GM19328 (cell line): ENCODE results near the gene CDH4.

Source experiments
- ATAC-seq: cut with Tn5 transposase; IDR thresholded peaks from one replicate; pipeline ENCODE4 v1.9.1; 2021; ENCODE audit warnings: mild to moderate bottlenecking, moderate library complexity; ENCODE audit not compliant: unreplicated experiment

The CDH4 gene

DNA sequence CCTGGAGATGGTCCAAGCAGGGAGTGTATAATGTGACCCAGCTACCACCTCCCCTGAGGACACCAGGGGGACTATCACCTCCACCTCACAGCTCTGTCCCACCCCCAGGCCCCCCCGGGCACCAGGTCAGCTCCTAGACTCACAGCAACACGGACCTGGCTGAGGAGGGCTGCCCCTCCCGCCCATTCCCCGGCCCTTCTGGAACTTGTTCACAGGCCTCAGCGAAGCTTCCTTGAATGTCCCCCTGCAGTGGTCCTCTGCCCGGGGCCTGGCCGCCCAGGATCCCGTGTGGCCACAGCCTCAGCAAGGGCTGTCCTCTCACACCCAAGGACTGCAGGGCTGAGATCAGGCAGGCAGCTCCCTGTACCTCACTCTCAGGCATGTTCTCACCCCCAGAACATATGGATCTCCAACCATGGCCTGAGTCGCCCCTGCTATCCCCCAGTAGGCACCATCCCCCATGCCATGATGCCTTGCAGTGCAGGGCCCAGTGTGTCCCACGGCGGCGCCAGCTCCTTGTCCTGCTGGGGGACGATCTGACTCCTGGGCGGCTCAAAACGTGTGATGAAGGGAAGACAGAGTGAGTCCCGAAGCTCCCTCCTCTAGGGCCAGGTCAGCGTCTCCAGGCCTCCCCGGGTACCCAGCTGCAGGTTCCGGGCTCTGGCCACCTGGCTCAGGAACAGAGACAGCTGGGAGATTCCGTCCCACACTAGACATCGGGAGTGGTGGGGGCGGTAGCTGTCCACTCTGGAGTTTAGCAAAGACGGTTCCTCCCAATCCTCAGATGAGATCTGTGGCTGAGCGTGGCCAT, 655.2 kb downstream of the CDH4 start:
- no peak for ATAC-seq

DNA sequence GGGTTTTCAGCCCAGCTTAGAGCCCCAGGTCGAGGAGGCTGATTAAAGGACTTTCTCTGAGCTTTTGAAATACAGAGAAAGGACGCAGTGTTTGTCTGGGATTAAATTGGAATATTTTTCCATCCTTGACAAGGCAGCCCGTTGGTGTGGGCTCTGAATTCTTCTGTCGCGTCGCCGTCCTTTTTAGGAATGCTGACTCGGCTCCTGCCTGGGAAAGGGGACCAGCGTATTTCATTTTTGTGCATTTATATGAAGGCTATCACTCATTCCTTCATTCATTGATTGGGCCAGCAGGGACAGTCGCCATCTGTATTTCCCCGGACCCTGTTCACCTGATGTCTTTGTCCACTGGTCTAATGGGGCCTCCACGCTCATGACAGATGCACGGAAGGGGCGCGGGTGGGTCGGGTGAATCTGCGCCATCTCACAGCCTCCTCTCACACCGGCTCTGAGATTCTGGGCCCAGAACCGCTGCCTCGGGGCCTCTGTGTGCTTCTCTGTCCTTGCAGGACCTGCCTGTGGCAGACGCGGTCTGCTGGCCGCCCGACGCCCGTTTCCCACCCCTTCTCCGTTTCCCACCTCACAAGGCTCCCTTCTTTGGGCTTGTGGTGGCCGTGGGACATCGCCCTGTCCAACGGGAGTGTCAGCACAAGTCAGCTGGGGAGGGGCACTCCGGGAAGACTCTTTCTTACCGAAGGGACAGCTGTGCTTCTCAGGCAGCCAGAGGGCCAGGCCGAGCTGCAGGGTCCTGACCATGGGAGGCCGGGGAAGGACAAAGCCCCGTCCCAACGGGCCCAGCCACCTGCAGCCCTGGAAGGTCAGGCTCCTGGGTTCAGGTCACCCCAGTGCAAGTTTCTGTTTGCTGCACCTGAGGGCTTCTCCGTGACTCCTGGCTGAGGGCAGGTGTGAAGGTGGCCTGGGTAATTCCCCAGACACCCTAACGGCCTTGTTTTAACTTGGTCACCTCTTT, 656.3 kb downstream of the CDH4 start:
- ATAC-seq = no peak

DNA sequence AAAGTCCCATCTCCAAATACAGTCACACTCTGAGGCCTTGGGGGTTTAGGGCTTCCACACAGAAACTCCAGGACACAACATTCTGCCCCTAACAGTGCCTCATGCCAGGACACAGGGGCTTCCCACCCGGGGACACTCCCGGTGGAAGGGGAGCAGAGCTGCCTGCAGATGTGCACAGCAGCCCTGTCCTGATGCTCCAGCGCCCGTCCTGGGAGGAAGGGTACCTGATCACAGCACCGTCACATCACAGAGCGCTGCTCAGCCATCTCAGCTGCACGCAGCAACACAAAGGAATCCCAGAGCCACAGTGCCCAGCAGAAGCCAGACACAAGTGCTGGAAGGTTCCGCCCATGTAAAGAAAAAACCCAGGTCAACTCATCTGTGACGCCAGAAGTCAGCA, 657.0 kb downstream of the CDH4 start:
- ATAC-seq = no peak

DNA sequence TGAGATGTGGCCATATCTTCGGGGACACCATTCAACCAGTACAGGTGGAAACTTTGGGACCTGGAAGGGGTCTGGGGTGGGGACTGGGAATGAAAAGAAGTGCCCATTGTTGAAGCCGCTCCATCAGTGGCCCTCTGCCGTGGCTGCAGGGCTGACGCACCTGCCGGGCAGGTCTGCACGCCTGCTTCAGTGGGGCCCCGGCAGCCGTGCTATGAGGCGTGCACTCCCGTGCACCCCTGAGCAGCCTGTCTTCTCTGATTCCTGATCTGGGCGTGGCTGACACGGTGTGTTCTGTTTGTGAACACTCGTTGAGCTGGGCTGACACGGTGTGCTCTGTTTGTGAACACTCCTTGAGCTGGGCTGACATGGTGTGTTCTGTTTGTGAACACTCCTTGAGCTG, 657.8 kb downstream of the CDH4 start:
- ATAC-seq = no peak

DNA sequence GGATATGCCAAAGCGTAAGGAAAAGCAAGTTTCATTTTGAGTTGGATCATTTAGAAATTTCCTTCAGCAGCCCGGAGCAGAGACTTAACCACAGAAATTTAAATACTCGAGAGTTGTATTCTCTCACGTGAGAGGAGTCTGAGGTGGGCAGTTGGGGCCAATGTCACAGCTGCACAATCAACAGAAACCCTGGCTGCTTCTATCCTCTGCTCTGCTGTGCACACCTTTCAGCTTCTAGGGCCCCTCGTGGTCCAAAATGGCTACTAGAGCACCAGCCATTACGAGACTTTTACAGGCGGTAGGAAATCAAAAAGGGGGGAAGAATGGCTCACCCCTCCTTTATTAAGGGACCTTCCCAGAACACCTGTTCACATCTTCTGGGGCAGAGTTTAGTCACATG, 659.8 kb downstream of the CDH4 start:
- no peak for ATAC-seq

DNA sequence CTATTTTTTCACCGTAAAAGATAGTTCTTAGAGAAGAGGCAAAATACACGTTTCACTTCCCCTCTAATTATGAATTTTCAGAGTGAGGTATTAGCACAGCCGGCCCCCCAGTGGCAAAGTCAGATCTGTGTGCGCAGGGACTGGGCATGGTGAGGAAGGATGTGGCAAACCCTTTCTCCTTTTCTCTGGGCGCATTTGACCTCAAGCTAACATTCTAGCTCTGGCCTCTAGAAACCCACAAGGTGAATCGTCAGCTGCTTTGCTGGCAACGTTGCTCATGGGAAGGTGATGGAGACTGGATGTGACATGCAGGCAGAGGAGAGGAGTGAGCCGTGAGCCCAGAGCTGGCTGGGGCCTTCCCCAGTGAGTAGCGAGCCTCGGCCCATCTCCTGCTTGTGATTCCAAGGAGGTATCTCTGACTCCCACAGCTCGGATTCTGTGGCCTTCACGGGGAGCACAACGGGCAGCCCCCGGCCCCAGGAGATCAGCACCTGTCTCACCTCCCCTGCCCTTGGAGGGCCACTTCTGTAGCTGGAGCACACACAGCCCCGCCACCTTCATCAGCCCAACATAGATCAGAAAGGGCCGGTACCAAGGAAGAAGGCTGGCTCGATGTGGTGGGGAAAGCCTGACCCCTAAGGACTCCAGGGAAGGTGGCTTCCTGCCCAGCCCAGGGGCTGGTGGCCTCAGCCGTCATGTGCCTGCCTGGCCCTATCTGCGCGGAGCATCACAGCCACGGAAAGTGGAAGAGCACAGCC, 660.8 kb downstream of the CDH4 start:
- no peak for ATAC-seq

DNA sequence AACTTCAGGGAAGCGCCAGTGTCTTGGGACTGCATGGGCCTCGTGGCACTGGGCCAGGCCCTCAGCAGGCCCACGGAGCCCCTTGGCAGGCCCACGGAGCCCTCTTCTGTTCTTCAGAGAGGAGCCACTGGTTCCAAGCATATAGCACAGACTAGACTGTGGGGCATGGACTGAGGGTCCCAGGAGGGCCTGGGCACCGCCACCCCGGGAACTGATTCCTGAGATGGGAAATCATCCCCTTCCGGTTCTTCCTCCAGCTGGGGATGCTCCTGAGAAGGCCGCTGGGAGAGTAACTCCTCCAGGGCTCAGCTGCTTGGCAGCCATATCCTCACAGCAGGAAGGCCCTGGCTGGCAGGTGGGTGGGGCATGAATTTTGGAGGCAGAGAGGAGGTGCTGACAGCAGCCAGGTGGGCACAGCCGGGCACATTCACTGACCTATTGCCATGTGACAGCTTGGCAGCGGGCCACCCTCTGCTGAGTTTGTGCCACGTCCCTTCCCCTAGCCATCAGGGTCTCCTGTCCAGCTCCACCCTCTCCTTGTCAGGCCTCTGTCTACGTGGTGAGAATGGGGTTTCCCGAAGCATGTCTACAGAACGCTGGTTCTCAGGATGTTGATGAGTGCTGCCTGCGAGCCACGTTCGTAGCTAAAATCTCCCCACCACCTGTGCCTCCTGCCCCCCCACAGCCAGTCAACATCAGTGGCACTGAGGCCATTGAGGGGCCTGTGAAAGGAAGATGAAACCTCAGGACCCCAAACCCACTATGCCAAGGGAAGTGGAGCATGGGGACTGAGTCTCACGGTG, 661.6 kb downstream of the CDH4 start:
- ATAC-seq = no peak

DNA sequence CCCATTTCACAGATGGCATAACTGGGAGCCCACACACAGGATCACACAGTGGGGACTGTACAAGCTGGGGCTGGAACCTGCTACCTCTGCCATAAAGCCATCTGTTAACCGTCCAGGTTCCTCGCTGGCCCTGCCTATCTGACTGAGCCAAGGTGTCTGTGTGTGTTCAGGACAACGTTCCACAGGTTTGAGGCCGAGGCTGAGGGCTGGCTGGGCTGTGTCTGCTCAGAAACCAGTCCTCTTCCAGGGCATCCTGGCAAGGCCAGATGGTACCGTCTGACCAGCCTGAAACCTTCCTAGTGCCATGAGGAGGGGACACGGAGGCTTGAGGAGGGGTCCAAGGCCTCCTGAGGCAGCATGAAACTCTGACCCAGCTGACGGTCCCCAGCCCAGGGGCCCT, 663.0 kb downstream of the CDH4 start:
- no peak for ATAC-seq

DNA sequence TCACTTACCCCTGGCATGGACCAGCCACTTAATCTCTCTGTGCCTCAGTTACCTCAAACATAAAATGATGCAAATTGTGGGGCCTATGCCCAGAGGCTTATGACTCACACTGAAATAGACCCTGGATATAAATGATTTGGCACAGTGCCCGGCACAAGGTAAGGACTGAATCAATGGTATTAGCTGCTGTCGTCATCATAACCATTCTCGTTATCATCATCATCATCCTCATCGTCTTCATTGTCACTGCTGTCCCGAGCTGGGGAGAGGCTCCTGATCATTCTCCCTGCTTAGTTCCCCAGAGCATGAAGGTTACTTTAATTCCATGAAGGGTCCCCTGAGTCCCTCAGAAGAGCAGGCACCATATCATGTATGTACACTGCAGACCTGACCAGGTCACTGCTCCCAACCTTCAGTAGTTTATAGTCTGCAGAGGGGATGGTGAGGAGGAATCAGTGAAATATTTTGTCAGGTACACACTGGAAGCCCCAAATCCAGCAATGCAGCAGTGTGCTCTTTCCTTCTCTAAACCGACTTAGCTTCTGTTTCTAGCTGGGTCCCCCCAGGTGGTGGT, 664.3 kb downstream of the CDH4 start:
- no peak for ATAC-seq

DNA sequence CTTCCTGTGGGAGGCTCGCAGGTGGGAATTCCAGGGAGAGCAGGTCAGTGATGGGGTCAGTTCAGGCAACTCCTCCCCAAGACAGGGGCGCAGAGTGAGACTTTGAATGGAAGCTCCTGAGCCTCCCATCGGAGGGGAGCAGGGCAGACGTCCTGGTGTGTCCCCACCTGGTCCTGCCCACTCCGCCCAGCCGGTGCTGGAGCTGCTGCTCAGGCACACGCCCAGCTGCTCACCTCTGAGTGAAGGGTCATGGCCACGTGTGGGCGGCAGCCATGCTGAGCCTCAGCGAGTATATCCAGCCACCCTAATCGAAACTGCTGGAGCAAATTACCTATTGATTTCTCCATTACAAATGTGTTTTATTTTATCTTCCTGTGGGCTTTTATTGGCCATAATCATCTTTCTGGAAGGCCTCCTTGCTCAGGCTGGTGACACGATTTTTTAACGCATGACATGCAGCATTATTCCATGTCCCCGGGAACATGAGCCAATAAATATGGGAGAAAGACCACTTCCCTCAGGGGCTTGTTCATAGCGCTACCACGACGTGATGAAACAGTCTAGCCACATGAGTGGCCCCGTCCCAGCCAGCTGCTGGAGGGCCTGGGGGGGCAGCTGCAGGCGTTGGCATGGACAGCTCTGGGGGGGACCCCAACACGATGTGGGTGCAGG, 665.5 kb downstream of the CDH4 start:
- ATAC-seq = no peak

DNA sequence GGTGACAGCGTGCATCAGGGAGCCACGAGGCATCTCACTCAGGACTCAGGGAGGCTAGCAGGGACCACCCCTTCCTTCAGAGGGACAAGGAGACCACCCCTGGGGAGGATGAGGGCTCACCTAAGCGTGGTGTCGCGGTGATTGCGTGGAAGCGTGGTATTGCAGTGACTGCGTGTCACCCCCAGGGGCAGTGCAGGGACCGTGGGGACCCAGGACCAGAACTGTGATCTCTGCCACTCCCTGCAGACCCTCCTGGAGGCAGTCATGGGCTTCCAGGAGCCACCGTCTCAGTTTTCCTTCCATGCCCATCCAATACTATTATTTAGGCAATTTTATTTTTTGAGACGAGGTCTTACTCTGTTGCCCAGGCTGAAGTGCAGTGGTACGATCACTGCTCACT, 666.5 kb downstream of the CDH4 start:
- ATAC-seq = no peak

DNA sequence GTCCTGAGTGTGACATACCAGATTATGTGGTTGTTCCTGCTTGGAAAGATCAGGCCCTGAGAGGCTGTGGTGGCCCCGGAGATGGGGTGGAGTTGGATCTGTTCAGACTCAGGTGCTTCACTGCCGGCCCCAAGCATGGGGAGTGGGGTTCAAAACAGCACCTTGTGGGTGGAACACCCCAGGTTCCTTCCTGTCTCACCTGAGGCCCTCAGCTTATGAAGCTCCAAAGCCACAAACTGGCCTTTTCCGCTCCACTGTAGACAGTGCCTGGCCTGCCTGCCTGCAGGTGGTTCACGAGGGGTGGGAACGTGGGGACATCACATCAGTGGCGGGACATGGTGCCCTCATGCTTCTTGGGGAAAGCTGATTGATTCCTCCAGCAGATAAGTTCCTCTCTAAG, 667.2 kb downstream of the CDH4 start:
- ATAC-seq = no peak

DNA sequence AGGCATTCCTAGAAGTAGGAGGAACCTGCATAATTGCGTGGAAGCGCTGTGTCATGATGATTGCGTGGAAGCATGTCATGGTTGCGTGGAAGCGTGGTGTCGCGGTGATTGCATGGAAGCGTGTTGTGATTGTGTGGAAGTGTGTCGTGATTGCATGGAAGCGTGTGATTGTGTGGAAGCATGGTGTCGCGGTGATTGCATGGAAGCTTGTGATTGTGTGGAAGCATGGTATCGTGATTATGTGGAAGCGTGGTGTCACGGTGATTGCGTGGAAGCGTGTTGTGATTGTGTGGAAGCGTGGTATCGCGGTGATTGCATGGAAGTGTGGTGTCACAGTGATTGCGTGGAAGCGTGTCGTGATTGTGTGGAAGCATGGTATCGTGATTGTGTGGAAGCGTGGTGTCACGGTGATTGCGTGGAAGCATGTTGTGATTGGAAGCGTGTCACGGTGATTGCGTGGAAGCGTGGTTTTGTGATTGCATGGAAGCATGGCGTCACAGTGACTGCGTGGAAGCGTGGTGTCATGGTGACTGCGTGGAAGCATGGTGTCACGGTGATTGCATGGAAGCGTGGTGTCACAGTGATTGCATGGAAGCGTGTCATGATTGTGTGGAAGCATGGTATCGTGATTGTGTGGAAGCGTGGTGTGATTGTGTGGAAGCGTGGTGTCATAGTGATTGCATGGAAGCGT, 667.8 kb downstream of the CDH4 start:
- ATAC-seq = no peak

DNA sequence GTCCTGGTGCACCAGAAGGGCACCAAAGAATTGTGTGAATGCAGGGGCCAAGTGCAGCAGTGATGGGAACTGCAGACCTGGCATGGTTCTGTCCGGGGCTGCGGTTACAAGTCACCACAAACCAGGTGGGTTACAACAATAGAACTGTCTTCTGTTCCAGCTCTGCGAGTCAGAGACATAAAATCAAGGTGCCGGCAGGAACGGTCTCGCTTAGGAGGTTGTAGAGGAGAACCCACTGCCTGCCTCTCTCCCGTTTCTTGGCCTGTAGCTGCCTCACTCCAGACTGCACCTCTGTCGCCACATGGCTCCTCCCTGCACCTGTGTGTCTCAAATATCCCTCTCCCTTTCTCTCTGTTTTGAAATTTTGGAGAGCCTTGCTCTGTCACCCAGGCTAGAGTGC, 670.4 kb downstream of the CDH4 start:
- ATAC-seq = no peak

DNA sequence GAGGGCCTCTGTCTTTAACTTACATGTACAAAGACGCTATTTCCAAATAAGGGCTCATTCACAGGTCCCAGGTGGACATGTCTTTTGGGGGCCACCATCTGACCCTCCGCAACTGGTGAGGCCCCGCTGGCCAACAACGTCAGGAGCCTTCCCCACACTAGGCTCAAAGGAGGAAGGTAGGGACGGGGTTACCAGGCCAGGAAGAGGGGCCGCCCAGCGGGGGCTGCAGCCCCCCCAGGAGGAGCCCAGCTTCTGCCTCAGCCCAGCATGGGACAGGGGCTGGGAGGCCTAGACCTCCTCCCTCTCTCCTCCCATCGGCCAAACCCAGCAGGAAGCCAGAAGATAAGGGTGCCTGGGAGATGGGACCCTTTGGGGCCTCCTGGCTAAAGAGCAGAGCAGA, 670.9 kb downstream of the CDH4 start:
- no peak for ATAC-seq

DNA sequence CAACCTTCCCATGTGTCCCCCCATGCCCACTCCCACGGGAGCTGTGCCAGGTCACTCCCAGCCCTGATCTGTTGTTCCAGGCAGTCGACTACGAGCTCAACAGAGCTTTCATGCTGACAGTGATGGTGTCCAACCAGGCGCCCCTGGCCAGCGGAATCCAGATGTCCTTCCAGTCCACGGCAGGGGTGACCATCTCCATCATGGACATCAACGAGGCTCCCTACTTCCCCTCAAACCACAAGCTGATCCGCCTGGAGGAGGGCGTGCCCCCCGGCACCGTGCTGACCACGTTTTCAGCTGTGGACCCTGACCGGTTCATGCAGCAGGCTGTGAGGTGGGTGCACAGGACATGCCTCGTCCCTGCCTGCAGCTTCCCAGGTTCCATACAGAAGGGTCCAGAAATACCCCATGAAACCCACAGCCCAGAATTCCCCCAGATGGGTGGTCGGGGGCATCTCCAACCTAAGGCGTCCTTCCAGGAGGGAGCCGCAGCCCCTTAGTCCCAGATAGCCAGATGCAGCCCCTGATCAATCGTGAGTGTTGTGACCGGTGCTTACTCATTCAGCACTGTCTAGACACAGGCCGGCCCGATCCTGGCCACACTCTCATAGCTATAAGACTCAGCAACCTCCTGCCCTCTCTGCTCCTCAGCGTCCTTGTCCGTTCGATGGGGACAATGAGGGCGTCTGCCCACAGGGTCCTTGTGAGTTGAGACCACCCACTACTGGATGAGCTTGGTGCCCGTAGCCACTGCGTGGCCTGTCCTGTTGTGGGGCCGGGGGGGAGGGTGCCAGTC, 671.5 kb downstream of the CDH4 start:
- ATAC-seq = no peak

DNA sequence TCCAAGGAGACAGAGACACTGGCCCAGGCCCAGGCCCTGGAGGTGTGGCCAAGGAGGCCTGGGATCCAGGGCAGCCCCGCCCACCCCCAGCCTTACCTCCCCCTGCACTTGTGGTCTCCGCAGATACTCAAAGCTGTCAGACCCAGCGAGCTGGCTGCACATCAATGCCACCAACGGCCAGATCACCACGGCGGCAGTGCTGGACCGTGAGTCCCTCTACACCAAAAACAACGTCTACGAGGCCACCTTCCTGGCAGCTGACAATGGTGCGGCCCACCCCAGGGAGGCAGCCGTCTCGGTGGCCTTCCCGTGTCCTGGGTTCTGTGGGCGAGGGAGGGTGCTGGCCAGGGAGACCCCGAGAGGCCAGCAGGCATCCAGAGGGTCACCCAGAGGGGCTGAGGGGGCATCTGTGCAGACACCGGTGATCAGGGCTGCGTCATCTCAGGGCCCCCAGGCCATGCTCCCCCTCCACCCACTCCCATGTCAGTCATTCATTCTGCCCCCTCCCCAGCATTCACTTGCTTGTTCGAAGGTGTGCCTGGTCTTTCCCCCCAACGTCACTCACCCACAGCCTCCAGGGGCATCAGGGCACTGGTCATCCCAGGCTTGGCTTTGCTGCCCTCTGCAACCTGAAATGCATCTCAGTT, 672.3 kb downstream of the CDH4 start:
- ATAC-seq = no peak
